Gastrocnemius medialis (tissue), 4 donors: Measurements from ENCODE around the gene GATM.

Source experiments
- CTCF ChIP-seq, 5 experiments: fragments of 450-650 bp in 3 of 5; fragments of 200-600 bp in 2 of 5; sonication (generic) in 2 of 5; IDR thresholded peaks in 4 of 5; conservative IDR thresholded peaks in 1 of 5; 1 replicate in 4 of 5; 2 replicates in 1 of 5; pipeline ENCODE4 v1.5.1; 2016 to 2019; ENCODE audit warnings: antibody characterized with exemption in 5 of 5, mild to moderate bottlenecking in 3 of 5, moderate library complexity in 3 of 5
- POLR2A ChIP-seq, 2 donors: fragments of 450-650 bp; IDR thresholded peaks; one replicate each; pipeline ENCODE4 v1.6.1; 2017; ENCODE audit warnings: antibody characterized with exemption in 2 of 2, mild to moderate bottlenecking in 2 of 2, moderate library complexity in 2 of 2

- TF ChIP-seq CTCF (IDR thresholded peaks at IDR 0.05 in 4 of 5, conservative IDR thresholded peaks at IDR 0.05 in 1 of 5) (no peak), POLR2A (IDR thresholded peaks at IDR 0.05) (peak in 1 of 2 donors; percentile 39)
Measured at GRCh38 chr15:45402955-45403877, 24.9 kb upstream of the GATM start.
